Astrocyte of the hippocampus (primary cell): ENCODE measurements around the gene SOX18.

Experiments
- DNase-seq: peaks from one replicate; pipeline ENCODE4 v3.0.0; 2011; ENCODE audit warnings: low read depth, low spot score

Gene SOX18

DNA sequence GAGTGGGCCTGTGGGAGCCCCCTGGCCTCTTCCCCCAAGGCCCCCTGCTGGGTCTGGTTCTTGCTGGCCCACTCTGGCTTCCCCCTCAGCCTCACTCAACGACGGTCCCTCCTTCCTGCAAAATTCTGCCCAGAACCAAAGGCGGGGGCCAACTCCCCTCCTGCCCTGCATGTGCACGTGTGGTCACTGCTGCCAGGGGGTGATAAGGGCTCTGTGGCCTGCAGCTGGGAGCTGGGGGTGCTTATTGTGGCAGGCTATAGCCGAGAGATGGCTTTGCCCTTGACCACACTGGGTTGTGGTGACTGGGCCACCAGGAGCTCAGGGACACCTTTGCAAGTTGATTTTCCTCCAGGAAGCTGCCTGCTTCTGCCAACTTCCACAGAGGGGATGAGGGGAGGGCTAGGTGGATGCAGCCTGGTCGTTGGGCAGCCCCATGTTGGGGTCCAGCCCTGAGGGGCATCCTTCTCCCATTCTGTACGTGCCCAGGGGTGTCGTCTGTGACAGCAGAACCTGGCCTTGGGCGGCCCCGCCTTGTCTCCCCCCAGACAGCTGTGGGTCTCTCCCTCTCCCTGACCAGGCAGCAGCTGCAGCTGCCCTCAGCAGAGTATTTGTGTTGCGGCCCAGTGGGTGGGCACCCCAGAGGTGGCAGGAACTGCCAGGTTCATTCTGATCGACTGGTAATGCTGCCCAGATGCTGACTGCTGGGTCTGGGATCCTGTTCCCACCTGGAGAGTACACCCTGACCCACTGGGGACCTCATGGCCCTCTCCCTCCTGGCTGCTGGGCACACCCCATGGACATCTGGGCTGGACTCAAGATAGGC, 19.2 kb upstream of the SOX18 start:
- DNase-seq, result no peak

- DNase-seq, result no peak
These were observed 18.4 kb upstream of the SOX18 start for GRCh38 chr20:64067733-64068307.

DNA sequence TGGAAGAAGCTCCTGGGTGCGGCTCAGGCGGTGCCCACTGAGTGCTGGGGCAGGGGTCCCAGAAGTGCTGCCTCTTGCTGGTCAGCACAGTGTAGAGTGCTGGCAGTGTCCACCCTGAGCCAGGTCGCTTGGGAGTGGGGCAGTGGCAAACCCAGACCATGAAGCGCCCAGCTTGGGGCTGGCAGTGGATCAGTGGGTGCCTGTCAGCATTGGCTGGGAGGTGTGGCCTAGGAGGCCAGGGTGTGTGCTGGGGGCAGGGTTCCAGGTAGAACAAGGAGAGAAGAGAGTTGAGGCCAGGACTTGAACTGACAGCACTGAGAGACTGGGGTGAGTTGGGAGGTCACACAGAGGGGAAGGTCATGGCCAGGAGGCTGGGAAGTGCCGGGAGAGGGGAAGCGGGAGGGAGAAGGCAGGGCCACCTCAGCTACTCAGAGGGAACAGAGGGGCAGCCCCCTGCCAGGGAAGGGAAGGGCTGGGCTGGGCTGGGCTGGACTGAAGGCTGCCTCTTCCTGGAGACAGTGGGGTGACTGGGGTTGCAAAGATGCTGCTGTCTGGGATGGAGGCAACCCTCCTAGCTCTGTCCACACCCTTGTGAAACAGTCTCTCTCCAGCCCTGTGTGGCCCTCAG, 17.7 kb upstream of the SOX18 start:
- no peak for DNase-seq

DNA sequence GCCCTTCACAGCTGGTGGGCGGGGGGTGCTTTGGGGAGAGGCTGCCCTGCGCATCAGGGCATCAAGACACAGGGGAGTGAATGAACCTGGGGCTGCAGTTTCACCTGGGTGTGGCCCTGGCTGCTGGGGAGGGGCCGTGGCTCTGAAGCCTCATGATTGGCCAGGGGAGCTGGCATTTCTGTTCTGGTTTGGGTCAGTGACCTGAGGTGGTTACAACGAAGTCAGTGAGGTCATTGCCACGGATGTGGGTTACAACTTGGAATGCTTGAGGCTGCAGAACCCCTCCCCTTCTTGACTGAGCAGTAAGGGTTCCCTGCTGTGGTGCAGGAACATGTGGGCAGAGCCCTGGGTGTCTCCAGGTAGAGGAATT, 16.5 kb upstream of the SOX18 start:
- peak; percentile 74 for DNase-seq

GRCh38 chr20:64065062-64065973, 15.9 kb upstream of the SOX18 start:
- DNase-seq, result no peak

GRCh38 chr20:64064145-64064698, 14.8 kb upstream of the SOX18 start:
- peak; percentile 75 for DNase-seq

GRCh38 chr20:64063389-64064144, 14.1 kb upstream of the SOX18 start:
- peak; percentile 47 for DNase-seq

GRCh38 chr20:64062596-64063388, 13.4 kb upstream of the SOX18 start, which contains the start of gene TCEA2:
TCEA2 (plus strand) TSS chr20:64063198; CDS start chr20:64063313, 115 bp downstream.
- DNase-seq, result peak; percentile 99

DNA sequence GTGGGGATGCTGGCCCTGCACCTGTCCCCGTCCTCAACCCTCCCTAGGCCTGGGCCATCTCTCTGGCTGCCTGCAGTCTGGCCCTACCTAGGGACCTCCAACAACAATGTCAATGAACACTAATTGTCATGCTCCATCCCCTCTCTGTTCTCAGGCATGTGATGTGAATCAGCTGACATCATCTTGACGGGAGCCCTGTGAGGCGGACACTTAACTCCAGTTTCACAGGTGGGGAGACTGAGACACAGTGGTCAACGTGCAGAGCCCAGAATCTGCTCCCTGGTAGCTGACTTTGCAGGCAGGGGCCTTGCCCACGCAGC, 12.8 kb upstream of the SOX18 start:
- DNase-seq, result no peak

GRCh38 chr20:64058536-64058935, 9.1 kb upstream of the SOX18 start:
- DNase-seq, result peak; percentile 51

DNA sequence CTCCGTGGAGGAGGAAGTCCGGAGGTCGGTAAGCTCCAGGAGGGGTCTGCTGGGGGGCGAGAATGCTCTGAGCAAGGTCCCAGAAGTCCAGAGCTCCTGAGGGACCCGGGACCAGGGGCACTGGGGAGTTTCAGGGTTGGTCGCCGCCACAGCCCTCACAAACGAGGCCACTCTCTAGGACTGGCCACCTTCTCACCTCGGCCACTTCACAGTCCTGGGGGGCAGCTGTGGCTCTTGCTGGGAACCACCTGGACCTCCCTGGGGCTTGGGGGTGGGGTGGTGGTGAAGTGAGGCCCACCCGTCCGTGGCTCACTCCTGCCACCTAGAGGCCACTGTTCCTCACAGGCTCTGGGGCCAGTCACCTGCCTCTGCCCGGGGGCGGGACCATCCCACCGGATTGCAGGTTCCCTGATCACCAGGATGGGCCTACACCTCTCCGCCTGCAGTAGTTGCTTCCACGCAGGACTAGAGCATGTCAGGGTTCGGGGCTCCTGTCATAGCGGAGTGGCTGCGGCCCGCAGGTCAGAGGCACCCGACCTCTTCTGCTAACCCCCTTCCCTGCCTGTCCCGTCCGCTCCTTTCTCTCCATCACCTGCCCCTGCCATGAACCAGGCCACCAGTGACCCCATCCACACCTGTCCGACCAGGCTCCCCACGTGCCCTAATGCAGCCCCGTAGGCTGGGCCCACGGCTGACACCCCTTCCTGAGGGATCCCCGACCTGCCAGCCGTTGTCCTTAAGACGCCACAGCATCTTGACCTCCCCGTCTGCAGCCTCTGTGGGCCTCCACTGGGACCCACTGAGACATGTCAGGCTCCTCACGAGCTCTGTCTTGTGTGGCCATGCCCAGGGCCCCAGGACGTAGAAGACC, 8.4 kb upstream of the SOX18 start:
- DNase-seq, result peak; percentile 84

GRCh38 chr20:64056889-64057627, 7.6 kb upstream of the SOX18 start:
- no peak for DNase-seq

GRCh38 chr20:64056639-64056888, 7.1 kb upstream of the SOX18 start:
- no peak for DNase-seq

DNA sequence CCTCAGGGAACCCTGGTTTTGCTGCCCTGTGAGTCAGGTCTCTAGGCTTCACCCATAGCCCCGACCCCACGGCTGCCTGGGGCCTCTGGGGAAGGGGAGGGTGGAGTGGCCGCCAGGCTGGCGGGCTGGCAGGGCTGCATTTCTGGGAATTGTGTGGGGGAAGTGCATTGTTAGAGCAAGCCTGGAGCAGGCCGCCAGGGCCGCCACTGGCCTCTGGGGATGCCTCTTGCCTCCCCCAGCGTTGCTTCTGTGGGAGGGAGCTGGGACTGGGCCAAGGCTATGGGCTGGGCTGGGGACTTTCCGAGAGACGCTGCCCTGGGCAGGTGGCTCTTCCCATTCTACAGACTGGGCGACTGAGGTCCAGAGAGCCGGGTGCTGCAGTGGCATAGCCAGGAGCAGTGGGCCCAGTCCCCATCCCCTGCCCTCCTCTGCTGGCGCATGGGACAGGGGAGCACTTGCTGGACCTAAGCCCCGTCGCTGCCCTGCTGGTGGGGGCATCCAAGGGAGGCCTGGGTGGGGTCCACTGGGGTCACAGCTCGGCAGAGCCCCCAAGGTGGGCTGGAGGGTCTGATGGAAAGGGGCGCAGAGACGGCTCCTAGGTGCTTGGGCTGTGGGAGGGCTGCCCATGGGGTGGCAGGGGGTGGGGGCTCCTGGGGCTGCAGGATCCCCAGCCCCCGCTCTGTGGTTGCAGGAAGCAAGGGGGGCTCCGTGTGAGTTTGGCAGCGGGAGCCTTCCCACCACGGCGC, 6.6 kb upstream of the SOX18 start:
- DNase-seq, result peak; percentile 78

DNA sequence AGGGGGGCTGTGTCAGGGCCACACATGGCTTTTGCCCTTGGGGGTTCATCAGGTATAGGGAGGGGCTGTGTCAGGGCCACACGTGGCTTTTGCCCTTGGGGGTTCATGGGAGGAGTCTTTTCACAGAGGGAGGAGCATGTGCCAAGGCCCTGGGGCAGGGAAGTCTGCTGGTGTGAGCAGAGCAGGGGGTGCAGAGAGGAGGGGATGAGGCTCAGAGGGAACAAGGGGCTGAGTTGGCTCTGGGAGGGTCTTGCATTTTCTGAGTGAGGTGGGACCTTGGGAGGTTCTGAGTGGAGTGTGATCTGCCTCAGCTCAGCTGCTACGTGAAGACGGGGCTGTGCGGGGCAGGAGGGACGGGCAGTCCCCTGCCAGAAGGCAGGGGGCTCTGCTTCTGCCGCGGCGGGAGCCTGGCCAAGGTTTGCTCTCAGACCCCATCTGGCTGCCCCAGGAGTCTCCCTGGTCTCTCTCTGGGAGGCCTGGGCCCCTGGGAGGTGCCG, 6.0 kb upstream of the SOX18 start:
- DNase-seq, result no peak

GRCh38 chr20:64053841-64054661, 4.6 kb upstream of the SOX18 start:
- DNase-seq, result peak; percentile 58
